Neuronal stem cell (in vitro differentiated cells): ENCODE data around the gene DPM3.
"Not testable (repeated sequence)": the region's sequence is repeated elsewhere in the genome, so short reads cannot be mapped to it uniquely, and the experiment has no call there.

Source experiments
- DNase-seq: peaks from one replicate; pipeline ENCODE4 v3.0.0-alpha.2; 2013; ENCODE audit warnings: low spot score
- H2AFZ ChIP-seq: one replicate; pipeline ENCODE4 v1.6.1; 2013; ENCODE audit warnings: mild to moderate bottlenecking, low read length, inconsistent platforms
- H2AK5ac ChIP-seq: 2 replicates; pipeline ENCODE4 v1.6.1; 2013; ENCODE audit warnings: low read depth, mild to moderate bottlenecking, inconsistent platforms, low read length, moderate library complexity, mixed read lengths
- H2BK120ac ChIP-seq: 2 replicates; pipeline ENCODE4 v1.6.1; 2013; ENCODE audit warnings: low read depth, mild to moderate bottlenecking, inconsistent platforms, low read length, moderate library complexity, mixed read lengths
- H2BK12ac ChIP-seq: one replicate; pipeline ENCODE4 v1.6.1; 2013; ENCODE audit warnings: low read length, inconsistent platforms
- H2BK15ac ChIP-seq: 2 replicates; pipeline ENCODE4 v1.6.1; 2013; ENCODE audit warnings: mild to moderate bottlenecking, low read length, inconsistent platforms, mixed read lengths
- H2BK5ac ChIP-seq: one replicate; pipeline ENCODE4 v1.6.1; 2013; ENCODE audit warnings: inconsistent platforms, mild to moderate bottlenecking, low read length, moderate library complexity
- H3K14ac ChIP-seq: one replicate; pipeline ENCODE4 v1.6.1; 2013; ENCODE audit warnings: low read length, inconsistent platforms
- H3K18ac ChIP-seq: 2 replicates; pipeline ENCODE4 v1.6.1; 2013; ENCODE audit warnings: low read length, inconsistent platforms
- H3K23ac ChIP-seq: 2 replicates; pipeline ENCODE4 v1.6.1; 2013; ENCODE audit warnings: low read depth, mild to moderate bottlenecking, mixed read lengths, low read length, inconsistent platforms; ENCODE audit not compliant: poor library complexity
- H3K27ac ChIP-seq: replicated peaks from 3 replicates; pipeline ENCODE4 v1.5.1; 2013; ENCODE audit warnings: low read length, inconsistent platforms
- H3K27me3 ChIP-seq, 3 experiments: 2 replicates each; pipeline ENCODE4 v1.6.1; 2013; ENCODE audit warnings: low read length in 3 of 3, mild to moderate bottlenecking in 2 of 3, inconsistent platforms in 1 of 3, low read depth in 1 of 3, mixed read lengths in 1 of 3, moderate library complexity in 1 of 3; ENCODE audit not compliant: control insufficient read depth in 3 of 3, insufficient read depth in 3 of 3
- H3K36me3 ChIP-seq, 2 donors: replicated peaks in 1 of 2; 2 replicates each; pipeline ENCODE4 v1.6.1; 2013; ENCODE audit warnings: low read length in 2 of 2; ENCODE audit not compliant: control insufficient read depth in 2 of 2, insufficient read depth in 2 of 2
- H3K4ac ChIP-seq: 2 replicates; pipeline ENCODE4 v1.6.1; 2013; ENCODE audit warnings: inconsistent platforms, mild to moderate bottlenecking, low read length, moderate library complexity
- H3K4me1 ChIP-seq, 2 donors: 1 replicate in 1 of 2; 2 replicates in 1 of 2; pipeline ENCODE4 v1.6.1; 2013; ENCODE audit warnings: low read length in 2 of 2, low read depth in 1 of 2; ENCODE audit not compliant: control insufficient read depth in 2 of 2, insufficient read depth in 1 of 2
- H3K4me2 ChIP-seq: one replicate; pipeline ENCODE4 v1.6.1; 2013; ENCODE audit warnings: mild to moderate bottlenecking, low read length, inconsistent platforms; ENCODE audit not compliant: insufficient read depth, poor library complexity, severe bottlenecking
- H3K4me3 ChIP-seq, 2 donors: 2 replicates each; pipeline ENCODE4 v1.5.1; 2013; ENCODE audit warnings: low read length in 2 of 2, mild to moderate bottlenecking in 2 of 2, inconsistent platforms in 1 of 2, moderate library complexity in 1 of 2
- H3K79me1 ChIP-seq: one replicate; pipeline ENCODE4 v1.6.1; 2013; ENCODE audit warnings: low read depth, mild to moderate bottlenecking, inconsistent platforms, low read length, moderate library complexity
- H3K9ac ChIP-seq: one replicate; pipeline ENCODE4 v1.6.1; 2013; ENCODE audit warnings: mild to moderate bottlenecking, low read depth, low read length, inconsistent platforms; ENCODE audit not compliant: poor library complexity
- H3K9me3 ChIP-seq, 2 donors: replicated peaks in 1 of 2; 2 replicates each; pipeline versions ENCODE3 to v1.6.1; 2013; ENCODE audit warnings: low read length in 2 of 2, mild to moderate bottlenecking in 2 of 2, inconsistent platforms in 1 of 2, low read depth in 1 of 2, mixed read lengths in 1 of 2, moderate library complexity in 1 of 2; ENCODE audit not compliant: control insufficient read depth in 2 of 2, insufficient read depth in 1 of 2
- H4K8ac ChIP-seq: one replicate; pipeline ENCODE4 v1.6.1; 2013; ENCODE audit warnings: low read depth, mild to moderate bottlenecking, inconsistent platforms, low read length, moderate library complexity
- H4K91ac ChIP-seq: one replicate; pipeline ENCODE4 v1.6.1; 2013; ENCODE audit warnings: low read length, low read depth, mild to moderate bottlenecking, inconsistent platforms; ENCODE audit not compliant: poor library complexity
- WGBS, 2 donors: extraction: QIAGEN DNeasy Blood & Tissue Kit; methylation state at CpG; one replicate each; pipeline ENCODE4 v1.1.7; 2013; ENCODE audit warnings: missing lambda C conversion rate in 2 of 2, mixed read lengths in 1 of 2; ENCODE audit not compliant: insufficient read length in 2 of 2, insufficient replicate concordance in 1 of 2; ENCODE audit errors: extremely low coverage in 2 of 2; 5-methylcytosine and 5-hydroxymethylcytosine counted together

The DPM3 gene

GRCh38 chr1:155167166-155168104 is 27.1 kb upstream of the DPM3 start:
- whole genome bisulfite sequencing, 2 donors: no CpG with 5 or more reads among the region's 28 CpGs
- Histone ChIP-seq H3K14ac (no peak overlapping the region), H3K9ac (peak overlapping the region; percentile 50), H4K91ac (no peak overlapping the region), H3K27me3 (no peaks in the 10 kb centered on the region), H3K36me3 (peaks cover 10 to 33% of the 10 kb centered on the region in 2 donors), H3K4me1 (peaks cover 16 to 21% of the 10 kb centered on the region in 2 donors), H3K4me2 (peak overlapping the region; percentile 56), H3K27ac (peak overlapping the region; percentile 88), H2BK120ac (no peak overlapping the region), H3K79me1 (no peaks in the 10 kb centered on the region), H2BK12ac (no peak overlapping the region), H3K4me3 (peak overlapping the region in 1 of 2 donors; percentile 66), H2AFZ (peak overlapping the region; percentile 83), H4K8ac (no peak overlapping the region), H2AK5ac (peak overlapping the region; percentile 16), H3K23ac (no peak overlapping the region), H3K4ac (no peak overlapping the region), H2BK15ac (no peak overlapping the region), H2BK5ac (peak overlapping the region; percentile 58), H3K9me3 (no peaks in the 10 kb centered on the region), H3K18ac (peak overlapping the region; percentile 81)
- peak; percentile 94 for DNase-seq

DNA sequence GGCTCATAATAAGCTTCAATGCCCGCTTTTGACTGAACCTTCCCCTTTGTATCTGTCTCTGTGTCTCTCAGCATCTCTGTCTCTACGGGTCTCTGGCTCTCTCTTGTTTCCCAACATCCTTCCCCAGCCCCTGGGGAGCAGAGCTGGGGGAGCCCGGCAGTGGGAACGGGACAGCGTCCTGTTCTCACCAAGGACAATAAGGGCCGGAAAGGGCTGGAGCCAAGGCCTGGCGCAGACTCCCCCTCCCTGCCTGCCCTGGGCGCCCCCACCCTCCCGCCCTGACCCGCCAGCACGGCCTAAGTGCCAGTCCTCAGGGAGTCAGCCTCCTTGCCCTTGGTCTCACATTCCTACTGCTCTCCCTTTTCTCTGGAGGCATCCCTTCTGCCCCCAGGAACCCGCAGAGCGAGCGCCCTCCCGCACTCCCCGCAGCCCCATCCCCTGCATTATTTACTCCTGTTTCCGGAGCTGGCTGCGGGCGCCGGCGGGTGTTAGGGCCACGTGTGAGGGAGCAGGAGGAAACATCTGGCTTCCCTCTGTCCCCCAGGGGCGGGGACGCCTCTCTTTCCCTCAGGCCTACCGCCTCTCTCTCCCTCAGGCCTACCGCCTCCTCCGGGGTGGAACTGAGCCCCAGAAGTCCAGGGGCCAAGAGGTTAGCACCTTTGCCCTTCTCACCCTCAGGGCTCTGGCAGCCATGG is 26.3 kb upstream of the DPM3 start:
- Histone ChIP-seq H2BK5ac (peak overlapping the region; percentile 58), H3K4me3 (peak overlapping the region in 1 of 2 donors; percentile 25), H2BK15ac (no peak overlapping the region), H3K4ac (no peak overlapping the region), H3K4me1 (peaks cover 14 to 17% of the 10 kb centered on the region in 2 donors), H3K4me2 (peak overlapping the region; percentile 47), H3K27ac (peak overlapping the region; percentile 88), H3K27me3 (peaks cover 0 to 5% (median 0%) of the 10 kb centered on the region in 3 experiments), H2BK12ac (no peak overlapping the region), H2AK5ac (peak overlapping the region; percentile 16), H3K9me3 (no peaks in the 10 kb centered on the region), H3K9ac (peak overlapping the region; percentile 50), H3K18ac (peak overlapping the region; percentile 81), H3K14ac (no peak overlapping the region), H4K91ac (no peak overlapping the region), H3K79me1 (no peaks in the 10 kb centered on the region), H3K23ac (no peak overlapping the region), H2AFZ (peak overlapping the region; percentile 87), H4K8ac (no peak overlapping the region), H3K36me3 (peaks cover 10 to 30% of the 10 kb centered on the region in 2 donors), H2BK120ac (no peak overlapping the region)
- peak; percentile 62 for DNase-seq
- no CpG with 5 or more reads among the region's 27 CpGs for WGBS, 2 donors

DNA sequence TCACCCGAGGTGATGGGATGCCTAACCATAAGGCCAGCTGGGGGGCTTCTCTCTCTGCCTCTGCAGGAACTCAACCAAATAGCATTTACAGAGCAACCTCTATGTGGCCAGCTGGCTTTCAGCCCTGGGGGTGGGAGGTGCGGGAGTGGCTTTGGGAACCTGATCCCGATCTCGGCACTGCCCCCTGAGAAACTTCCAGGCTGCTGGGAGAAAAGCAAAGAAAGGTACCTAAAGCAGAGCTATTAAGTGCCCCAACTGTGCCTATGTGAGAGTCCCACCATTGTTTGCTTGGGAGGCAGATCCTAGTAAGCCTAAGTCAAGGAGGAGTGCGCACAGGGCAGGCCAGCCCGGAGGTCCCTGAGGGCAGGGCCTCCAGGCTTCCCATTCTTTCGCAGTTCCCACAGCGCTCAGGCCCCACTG is 25.7 kb upstream of the DPM3 start:
- no peak overlapping the region for H3K14ac ChIP-seq
- peak overlapping the region; percentile 58 for H2BK5ac ChIP-seq
- DNase-seq: no peak
- no peak overlapping the region for H2BK15ac ChIP-seq
- H3K18ac ChIP-seq: peak overlapping the region; percentile 55
- H4K8ac ChIP-seq: no peak overlapping the region
- no peak overlapping the region for H3K23ac ChIP-seq
- H3K4me3 ChIP-seq: no peak overlapping the region
- no peak overlapping the region for H2BK120ac ChIP-seq
- H4K91ac ChIP-seq: no peak overlapping the region
- peaks cover 0 to 5% (median 0%) of the 10 kb centered on the region in 3 experiments for H3K27me3 ChIP-seq
- H3K79me1 ChIP-seq: no peaks in the 10 kb centered on the region
- no peak overlapping the region for H3K4ac ChIP-seq
- peak overlapping the region; percentile 87 for H2AFZ ChIP-seq
- WGBS, 2 donors: no CpG with 5 or more reads among the region's 8 CpGs
- peak overlapping the region; percentile 88 for H3K27ac ChIP-seq
- H3K36me3 ChIP-seq: peaks cover 8 to 26% of the 10 kb centered on the region in 2 donors
- H3K4me1 ChIP-seq: peaks cover 14 to 17% of the 10 kb centered on the region in 2 donors
- no peak overlapping the region for H2AK5ac ChIP-seq
- no peak overlapping the region for H3K9ac ChIP-seq
- H3K4me2 ChIP-seq: peak overlapping the region; percentile 46
- no peaks in the 10 kb centered on the region for H3K9me3 ChIP-seq
- H2BK12ac ChIP-seq: no peak overlapping the region

GRCh38 chr1:155164625-155165024 is 24.3 kb upstream of the DPM3 start:
- H3K23ac ChIP-seq, H2BK5ac ChIP-seq, H3K4ac ChIP-seq, H3K9me3 ChIP-seq, H3K18ac ChIP-seq, H3K27ac ChIP-seq, H4K91ac ChIP-seq, H3K14ac ChIP-seq, H2BK15ac ChIP-seq, H3K4me3 ChIP-seq, H2BK12ac ChIP-seq, DNase-seq, H3K27me3 ChIP-seq, H2BK120ac ChIP-seq, H2AFZ ChIP-seq, H3K4me2 ChIP-seq, H3K79me1 ChIP-seq, H2AK5ac ChIP-seq, H3K9ac ChIP-seq, H4K8ac ChIP-seq: not testable (repeated sequence)
- Histone ChIP-seq H3K36me3 (peaks cover 4 to 12% of the 10 kb centered on the region in 2 donors), H3K4me1 (peaks cover 14 to 17% of the 10 kb centered on the region in 2 donors)
- no CpG with 5 or more reads among the region's 11 CpGs for WGBS, 2 donors
